Right lobe of liver (tissue), 6 donors: ENCODE results near the gene TTC38. TPM values are rescaled to one million over a fixed set of nuclear protein-coding genes. Genes with fewer than 3 reads are reported as not detected.

Experiments
- ATAC-seq, 4 donors: fragments of 200-7000 bp; cut with Tn5 transposase; one replicate each; pipeline ENCODE4 v1.9.1; 2020; ENCODE audit warnings: mild to moderate bottlenecking in 4 of 4, moderate library complexity in 4 of 4
- DNase-seq, 3 donors: peaks; one replicate each; pipeline ENCODE4 v3.0.0-alpha.2; 2020
- H3K27ac ChIP-seq, 3 donors: fragments of 200-600 bp; one replicate each; pipeline ENCODE4 v1.8.0; 2022
- H3K27me3 ChIP-seq, 2 donors: fragments of 200-600 bp; one replicate each; pipeline ENCODE4 v1.8.0; 2022
- H3K36me3 ChIP-seq, 4 donors: fragments of 200-600 bp; sonication (generic) in 1 of 4; one replicate each; pipeline versions ENCODE4 v1.5.1 to v1.8.0; 2017 to 2022; ENCODE audit warnings: control low read depth in 1 of 4
- H3K4me1 ChIP-seq, 4 donors: fragments of 200-600 bp; sonication (generic) in 1 of 4; one replicate each; pipeline versions ENCODE4 v1.5.1 to v1.8.0; 2017 to 2022; ENCODE audit warnings: control low read depth in 1 of 4
- H3K4me3 ChIP-seq, 3 donors: fragments of 200-600 bp; one replicate each; pipeline ENCODE4 v1.8.0; 2022
- H3K9me3 ChIP-seq, 4 donors: fragments of 200-600 bp; sonication (generic) in 1 of 4; one replicate each; pipeline versions ENCODE4 v1.5.1 to v1.8.0; 2017 to 2022; ENCODE audit warnings: control low read depth in 1 of 4
- POLR2A ChIP-seq: fragments of 450-650 bp; IDR thresholded peaks from one replicate; pipeline ENCODE4 v1.6.1; 2017; ENCODE audit warnings: antibody characterized with exemption, mild to moderate bottlenecking
- WGBS: methylation state at CpG from one replicate; pipeline ENCODE4 v1.1.6; 2018; ENCODE audit warnings: low coverage, low lambda C conversion rate; ENCODE audit not compliant: insufficient coverage; ENCODE audit errors: missing lambda C conversion rate; 5-methylcytosine and 5-hydroxymethylcytosine counted together
- intact Hi-C, 2 donors: fragments of 100-400 bp; cut with DNase I; formaldehyde crosslinking; loops; one replicate each; pipeline versions ENCODE4 v1.11.2 to v1.14.1; 2022
- total RNA-seq, 6 experiments: library from RNA; depleted of rRNA in 2 of 6; stranded (reverse); fragments of >200 nt in 2 of 6; fragmentation: NEBNext Ultra II Directional in 3 of 6; extraction: Animal tissue kit (Norgen Biotek cat#: 25700) in 3 of 6; gene quantifications; one replicate each; pipeline versions ENCODE4 v1.1.0 to v1.2.4, GENCODE V29; 2016 to 2023
- TF ChIP-seq, protein P1 (sequence below), 4 donors: fragments of 200-600 bp in 3 of 4; fragments of 450-650 bp in 1 of 4; IDR thresholded peaks; one replicate each; pipeline versions ENCODE4 v1.5.1 to v1.8.0; 2016 to 2022; ENCODE audit warnings: antibody characterized with exemption in 4 of 4, mild to moderate bottlenecking in 2 of 4
- donor health status: DM: no; HTN: yes; CAD: no.
- donor health status: DM: no; HTN: no; CAD: no.
- donor health status: DM: no; HTN: no; CAD: no.
- donor health status: DM: no; HTN: yes; CAD: no.
- donor health status: DM: no; HTN: yes; CAD: no.

The TTC38 gene
- total RNA-seq, 6 experiments from 2014 or later, result 91.1 to 278 (median 195) TPM

- Histone ChIP-seq H3K27me3 (no peaks in the 10 kb centered on the region), H3K36me3 (no peaks in the 10 kb centered on the region), H3K4me3 (no peak overlapping the region), H3K27ac (no peak overlapping the region), H3K4me1 (no peaks in the 10 kb centered on the region), H3K9me3 (no peaks in the 10 kb centered on the region)
- DNase-seq, result peak in 1 of 3 donors; percentile 44
- TF ChIP-seq POLR2A, result no peak
- TF ChIP-seq, protein P1, sequence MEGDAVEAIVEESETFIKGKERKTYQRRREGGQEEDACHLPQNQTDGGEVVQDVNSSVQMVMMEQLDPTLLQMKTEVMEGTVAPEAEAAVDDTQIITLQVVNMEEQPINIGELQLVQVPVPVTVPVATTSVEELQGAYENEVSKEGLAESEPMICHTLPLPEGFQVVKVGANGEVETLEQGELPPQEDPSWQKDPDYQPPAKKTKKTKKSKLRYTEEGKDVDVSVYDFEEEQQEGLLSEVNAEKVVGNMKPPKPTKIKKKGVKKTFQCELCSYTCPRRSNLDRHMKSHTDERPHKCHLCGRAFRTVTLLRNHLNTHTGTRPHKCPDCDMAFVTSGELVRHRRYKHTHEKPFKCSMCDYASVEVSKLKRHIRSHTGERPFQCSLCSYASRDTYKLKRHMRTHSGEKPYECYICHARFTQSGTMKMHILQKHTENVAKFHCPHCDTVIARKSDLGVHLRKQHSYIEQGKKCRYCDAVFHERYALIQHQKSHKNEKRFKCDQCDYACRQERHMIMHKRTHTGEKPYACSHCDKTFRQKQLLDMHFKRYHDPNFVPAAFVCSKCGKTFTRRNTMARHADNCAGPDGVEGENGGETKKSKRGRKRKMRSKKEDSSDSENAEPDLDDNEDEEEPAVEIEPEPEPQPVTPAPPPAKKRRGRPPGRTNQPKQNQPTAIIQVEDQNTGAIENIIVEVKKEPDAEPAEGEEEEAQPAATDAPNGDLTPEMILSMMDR (IDR thresholded peaks at IDR 0.05), result no peak
- no peak for ATAC-seq
- intact Hi-C loops, result no loop called here
- 69% methylated on average over 8 of the region's 20 CpGs for WGBS
Measured at GRCh38 chr22:46317646-46318045, 49.8 kb downstream of the TTC38 start.

GRCh38 chr22:46318576-46318975 is 50.8 kb downstream of the TTC38 start:
- no peak overlapping the region for H3K4me3 ChIP-seq
- H3K36me3 ChIP-seq, result no peaks in the 10 kb centered on the region
- no peak overlapping the region for H3K27ac ChIP-seq
- H3K4me1 ChIP-seq, result no peaks in the 10 kb centered on the region
- intact Hi-C loops, result no loop called here
- WGBS, result 93% methylated on average over 6 of the region's 15 CpGs
- DNase-seq (peak in 1 of 3 donors; percentile 38), ATAC-seq (no peak)
- H3K27me3 ChIP-seq, result no peaks in the 10 kb centered on the region
- TF ChIP-seq POLR2A, result no peak
- TF ChIP-seq, protein P1 (IDR thresholded peaks at IDR 0.05), result no peak
- no peaks in the 10 kb centered on the region for H3K9me3 ChIP-seq

GRCh38 chr22:46319319-46319718 is 51.5 kb downstream of the TTC38 start:
- WGBS, result 100% methylated on average over 1 of the region's 10 CpGs
- no peaks in the 10 kb centered on the region for H3K9me3 ChIP-seq
- peak in 1 of 3 donors; percentile 39 for DNase-seq
- H3K27me3 ChIP-seq, result no peaks in the 10 kb centered on the region
- H3K4me1 ChIP-seq, result no peaks in the 10 kb centered on the region
- no peak overlapping the region for H3K4me3 ChIP-seq
- H3K27ac ChIP-seq, result no peak overlapping the region
- intact Hi-C loops, result no loop called here
- no peak for TF ChIP-seq POLR2A
- TF ChIP-seq, protein P1 (IDR thresholded peaks at IDR 0.05), result no peak
- no peak for ATAC-seq
- H3K36me3 ChIP-seq, result no peaks in the 10 kb centered on the region

DNA sequence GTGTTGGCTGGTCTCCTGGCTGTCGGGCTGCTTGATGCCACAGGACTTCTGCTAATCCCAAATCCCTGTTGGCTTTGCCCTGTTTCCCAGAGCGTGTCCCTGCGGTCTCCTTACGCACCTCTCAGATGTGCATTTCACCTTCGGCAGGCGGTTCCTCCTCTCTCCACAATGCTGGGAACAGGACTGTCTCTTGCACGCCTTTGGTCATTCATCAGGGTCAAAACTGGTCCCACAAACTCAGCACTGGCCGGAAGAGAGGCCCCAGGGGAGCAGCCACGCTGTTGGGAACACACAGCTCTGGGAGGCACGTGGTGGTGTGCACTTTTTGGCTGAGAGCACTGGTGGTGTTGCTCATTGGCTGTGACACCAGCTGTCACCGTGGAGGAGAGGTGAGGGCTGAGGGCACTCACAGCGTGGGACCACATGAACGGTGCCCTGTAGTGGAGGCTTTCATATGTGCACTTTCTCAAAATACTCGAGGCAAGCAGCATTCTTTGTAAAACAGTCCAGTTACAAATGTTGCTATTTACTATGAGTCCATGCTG is 52.4 kb downstream of the TTC38 start:
- H3K27me3 ChIP-seq, result no peaks in the 10 kb centered on the region
- 66% methylated on average over 3 of the region's 14 CpGs for WGBS
- H3K4me3 ChIP-seq, result no peak overlapping the region
- H3K4me1 ChIP-seq, result no peaks in the 10 kb centered on the region
- no peaks in the 10 kb centered on the region for H3K9me3 ChIP-seq
- no peak overlapping the region for H3K27ac ChIP-seq
- DNase-seq, result peak in 1 of 3 donors; percentile 33
- no peak for ATAC-seq
- intact Hi-C loops, result loop anchor here in 1 of 2 donors (10.0 kb wide), 1 partner anchor 325 kb away; no protein-coding TSS in a partner anchor
- no peaks in the 10 kb centered on the region for H3K36me3 ChIP-seq
- TF ChIP-seq, protein P1 (IDR thresholded peaks at IDR 0.05), result no peak
- no peak for TF ChIP-seq POLR2A
